ENCODE results near the gene CRNN.

Gene CRNN

DNA sequence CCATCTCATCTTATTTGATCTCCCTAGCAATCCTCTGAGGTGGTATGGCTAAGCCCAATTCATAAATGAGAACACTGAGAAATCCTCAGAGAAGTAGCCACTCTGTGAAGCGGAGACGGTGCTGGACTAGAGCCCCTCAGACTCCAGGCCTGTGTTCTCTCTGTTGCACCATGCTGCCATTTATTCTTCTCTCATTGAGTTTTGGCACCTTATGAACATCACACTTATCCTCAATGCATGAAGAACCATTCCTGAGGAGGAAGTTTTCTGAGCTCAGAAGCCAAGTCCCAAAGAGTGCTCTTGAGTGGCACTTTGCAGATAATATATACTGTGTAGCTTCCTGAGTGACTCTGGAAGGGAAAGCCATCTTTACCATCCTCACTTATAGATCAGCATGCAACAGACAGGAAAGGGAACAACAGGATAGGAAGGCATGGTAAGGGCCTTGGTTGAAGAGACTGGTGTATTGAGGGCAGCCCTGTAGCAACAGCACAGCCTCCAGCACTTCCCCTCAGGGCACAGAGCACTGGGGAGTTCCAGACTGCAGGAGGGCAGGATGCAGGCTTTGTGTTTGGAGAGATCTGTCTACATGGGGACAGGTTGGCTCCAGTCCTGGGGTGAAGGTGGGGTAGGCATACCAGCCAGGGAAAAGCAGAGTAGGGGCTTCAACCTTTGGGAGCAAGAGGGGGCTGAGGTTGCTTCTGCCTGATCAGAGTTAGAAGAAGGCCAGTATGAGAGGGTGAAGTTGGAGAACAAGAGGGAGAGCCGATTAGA is 1.6 kb upstream of the CRNN start:
- no peak for DNase-seq

DNA sequence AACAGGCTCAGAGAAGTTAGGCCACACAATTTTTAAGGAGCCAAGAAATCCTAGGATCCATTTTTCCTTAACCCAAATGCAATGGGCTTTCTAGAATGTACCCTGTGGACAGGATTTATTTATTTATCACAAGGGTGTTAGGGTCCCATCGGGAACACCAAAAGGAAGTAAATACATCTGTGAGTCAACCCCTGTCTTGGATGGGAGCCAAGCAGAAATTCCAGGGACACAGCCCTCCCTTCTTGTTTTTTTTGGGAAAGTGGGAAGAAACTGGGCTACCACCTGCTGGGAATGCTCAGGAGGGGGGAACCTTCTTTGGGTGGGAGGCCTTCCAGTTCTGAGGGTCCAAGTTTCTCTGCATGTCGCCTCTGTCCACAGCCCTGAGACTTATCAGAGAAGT is 1.3 kb downstream of the CRNN start:
- no peak for DNase-seq

DNA sequence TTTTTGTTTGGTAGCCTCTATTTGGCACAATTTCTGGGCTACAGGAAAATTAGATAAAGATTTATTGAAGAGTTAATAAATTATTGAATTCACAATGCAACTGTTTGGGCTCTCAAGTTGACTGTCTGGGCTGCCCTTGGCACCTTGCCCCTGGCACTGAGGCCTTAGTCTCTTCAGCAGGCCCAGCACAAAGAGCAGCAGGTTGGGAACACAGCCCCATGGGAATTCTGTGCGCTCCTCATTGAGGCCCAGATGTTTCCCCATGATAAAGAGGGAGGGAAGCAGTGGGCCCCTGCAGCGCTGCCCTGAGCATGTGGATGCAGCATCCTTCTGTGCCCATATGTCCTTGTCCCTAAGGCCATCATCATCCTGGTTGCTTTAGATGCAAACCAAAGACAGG is 2.9 kb downstream of the CRNN start:
- no peak for DNase-seq

DNA sequence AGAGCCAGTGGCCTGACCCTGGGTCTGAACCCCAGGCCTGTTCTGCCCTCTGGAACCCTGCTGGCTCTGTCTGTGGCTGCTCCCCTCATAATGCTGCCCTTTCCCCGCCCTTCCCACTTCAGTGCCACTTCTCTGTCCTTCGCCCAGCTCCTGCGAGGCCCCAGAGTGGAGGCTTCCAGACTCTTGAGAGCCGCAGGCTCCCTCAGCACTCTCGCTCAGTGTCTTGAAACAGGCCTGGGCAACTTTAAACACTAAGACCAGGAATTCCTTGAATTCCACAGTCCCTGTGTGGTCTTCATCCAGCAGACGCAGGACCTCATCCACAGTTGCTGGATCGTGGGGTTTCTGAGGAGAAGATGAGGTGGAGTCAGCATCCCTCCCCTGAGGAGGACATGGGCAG is 3.5 kb downstream of the CRNN start:
- no peak for DNase-seq

DNA sequence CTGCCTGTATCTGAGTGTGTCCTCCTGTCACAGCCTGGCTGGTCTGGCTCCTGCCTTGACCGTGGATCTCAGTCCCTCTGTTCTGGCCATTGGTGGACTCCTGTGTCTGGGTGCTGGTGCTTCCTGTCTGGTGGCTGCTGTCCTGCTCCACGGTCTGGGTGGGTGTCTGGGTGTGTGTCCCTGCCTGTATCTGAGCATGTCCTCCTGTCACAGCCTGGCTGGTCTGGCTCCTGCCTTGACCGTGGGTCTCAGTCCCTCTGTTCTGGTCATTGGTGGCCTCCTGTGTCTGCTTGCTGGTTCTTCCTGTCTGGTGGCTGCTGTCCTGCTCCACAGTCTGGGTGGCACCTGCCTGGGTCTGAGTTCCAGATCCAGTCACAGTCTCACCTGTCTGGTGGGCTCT is 4.0 kb downstream of the CRNN start:
- no peak for DNase-seq

DNA sequence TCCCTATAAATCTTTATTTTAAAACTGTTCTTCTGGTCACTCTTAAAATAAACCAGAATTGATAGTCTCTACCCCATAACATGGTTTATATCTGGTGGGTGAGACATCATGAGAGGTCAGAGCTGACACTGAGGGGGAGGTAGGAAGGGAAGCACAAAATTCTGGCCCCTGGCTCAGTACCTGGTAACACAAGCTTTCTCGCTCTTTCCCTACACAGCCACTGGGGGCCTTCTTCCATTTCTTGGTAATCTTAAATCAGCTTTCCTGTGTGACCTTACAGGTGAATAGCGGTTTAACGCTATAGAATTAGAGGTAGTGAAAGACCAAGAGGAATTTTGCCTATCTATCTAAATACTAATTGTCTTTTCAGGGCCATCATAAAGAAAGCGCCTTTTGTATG is 5.4 kb downstream of the CRNN start:
- no peak for DNase-seq

DNA sequence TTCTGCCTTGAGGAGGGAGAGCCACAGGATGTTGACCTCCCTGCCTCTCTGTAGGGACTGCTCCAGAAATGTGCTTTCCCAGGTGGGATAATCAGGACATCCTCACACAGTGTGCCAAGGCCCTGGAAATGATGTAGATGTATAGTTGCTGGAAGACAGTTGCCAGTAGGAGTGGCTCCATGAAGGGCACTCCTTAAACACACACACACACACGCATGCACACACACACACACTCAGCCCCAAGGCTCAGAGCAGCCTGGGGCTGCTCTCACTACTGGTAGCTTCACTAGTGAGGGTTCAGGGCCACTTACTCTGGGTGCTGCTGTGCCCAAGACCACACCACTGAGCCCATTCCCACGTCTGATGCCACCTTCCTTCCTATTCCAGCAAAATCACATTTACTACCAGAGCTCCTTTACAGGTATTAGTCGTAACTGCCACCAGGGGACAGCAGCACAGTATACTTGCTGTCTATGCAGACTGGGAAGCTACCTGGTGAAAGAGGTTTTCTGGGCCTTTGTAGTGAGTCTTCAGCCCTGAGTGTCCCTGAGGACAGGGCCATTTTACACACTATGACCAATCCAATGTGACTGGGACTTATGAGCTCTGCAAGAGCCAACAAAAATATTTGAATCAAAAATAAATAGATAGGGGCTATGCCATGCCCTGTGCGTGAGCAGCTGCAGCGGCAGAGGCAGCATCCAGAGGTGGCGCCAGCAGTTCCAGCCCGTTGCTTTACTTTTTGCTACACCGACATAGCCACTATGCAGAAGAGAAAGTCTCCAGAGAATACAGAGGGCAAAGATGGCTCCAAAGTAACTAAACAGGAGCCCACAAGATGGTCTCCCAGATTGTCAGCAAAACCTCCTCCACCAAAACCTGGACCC is 15.0 kb downstream of the CRNN start:
- no peak for DNase-seq

DNA sequence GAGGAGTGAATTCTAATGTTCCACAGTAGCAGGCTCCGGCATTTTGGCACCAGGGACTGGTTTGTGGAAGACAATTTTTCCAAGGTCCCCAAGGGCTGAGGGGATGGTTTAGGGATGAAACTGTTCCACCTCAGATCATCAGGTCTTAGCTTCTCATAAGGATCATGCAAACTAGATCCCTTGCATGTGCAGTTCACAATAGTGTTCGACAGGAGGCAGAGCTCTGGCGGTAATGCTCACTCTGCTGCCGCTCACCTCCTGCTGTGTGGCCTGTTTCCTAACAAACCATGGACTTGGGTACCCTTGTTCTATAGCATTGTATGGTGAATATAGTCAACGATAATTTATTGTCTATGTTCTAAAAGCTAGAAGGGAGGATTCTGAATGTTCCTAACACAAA is 16.6 kb downstream of the CRNN start:
- DNase-seq: no peak

DNA sequence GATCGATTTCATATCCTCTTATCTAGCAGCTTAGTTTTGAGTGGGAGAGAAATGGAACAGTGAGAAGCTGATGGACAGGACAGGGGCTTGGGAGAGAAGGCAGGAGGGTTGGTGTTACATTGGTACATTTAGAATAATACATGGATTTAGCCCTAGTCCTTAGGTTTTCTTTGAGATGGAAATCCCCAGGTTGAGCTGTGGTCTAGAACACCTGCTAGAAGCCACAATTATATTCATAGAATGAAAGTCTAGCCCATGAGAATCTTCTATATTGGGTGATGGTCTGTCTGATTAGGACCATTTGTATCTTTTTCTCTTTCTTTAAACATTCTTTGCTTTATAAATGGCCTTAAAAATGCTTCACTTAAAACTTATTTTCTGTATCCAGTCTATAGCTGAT is 19.9 kb downstream of the CRNN start:
- no peak for DNase-seq

DNA sequence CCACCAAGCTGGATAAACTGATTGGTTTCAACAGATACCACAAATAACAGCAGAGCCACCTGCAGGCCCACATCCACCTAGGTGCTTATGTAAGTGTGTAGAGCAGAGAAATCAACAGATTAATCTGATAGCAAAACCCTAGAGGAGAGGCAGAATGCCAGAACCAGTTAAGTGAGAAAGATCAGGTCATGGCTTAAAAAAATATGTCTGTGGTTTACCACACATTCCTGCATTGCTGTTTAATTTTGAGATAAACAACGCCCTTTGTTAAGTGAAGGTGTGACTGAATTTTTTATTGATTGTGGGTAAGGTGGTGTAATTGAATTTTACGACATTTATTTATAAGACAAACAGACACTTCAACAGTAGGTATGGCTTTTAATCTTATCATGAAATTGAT is 21.2 kb downstream of the CRNN start:
- DNase-seq: no peak

DNA sequence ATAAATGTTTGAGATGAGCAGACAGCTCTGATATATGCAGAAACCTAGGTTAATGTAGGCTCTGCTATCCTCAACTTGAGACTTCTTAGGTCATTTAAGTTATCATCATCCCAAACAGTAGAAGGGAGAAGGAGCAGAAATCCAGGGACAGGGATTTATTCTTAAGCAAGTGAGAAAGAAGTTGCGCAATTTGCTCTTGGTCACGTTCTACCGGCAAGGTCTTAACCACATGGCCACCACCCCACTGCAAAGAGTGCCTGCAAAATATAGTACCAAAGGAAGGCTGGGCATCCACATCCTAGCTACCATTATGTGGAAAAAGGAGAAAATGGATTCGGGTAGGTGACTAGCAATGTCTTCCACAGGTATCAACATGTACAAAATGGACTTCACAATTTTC is 25.2 kb downstream of the CRNN start:
- no peak for DNase-seq

DNA sequence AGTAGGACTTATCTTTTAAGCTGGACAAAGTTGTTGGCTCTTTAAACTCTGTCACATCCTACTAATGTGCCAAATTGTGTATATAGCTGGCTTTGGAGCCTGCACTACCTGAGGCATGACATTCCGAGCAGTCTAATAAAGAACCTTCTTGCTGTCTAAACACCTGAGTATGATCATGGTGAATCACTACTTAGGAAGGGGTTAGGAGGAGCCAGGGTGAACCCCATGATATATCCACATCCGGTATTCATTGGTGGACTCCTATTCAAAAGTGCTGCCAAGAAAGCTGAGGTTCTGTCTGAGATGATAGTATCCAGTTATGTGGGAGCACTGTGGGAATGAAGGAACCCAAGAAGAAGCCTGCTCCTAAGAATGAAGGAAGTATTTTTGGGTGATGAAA is 27.1 kb downstream of the CRNN start:
- DNase-seq: no peak

DNA sequence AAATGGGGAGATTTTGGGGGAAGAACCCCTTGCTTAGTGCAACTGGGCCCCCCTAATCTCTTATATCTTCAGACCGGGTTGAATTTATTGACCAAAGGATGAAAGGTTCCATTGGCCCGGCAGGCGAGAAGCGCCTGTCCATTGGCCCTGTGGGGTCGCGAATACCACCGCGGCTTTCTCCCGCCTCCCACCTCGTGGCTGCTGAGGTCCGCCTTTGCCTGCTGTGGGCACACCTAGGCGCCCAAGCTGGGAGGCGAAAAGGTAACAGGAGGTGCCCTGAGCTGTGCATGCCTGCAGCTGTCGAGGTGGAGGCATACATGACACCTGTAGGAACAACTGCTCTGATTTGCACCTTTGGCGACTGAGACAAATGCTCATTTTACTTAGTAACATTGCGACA is 33.1 kb downstream of the CRNN start:
- no peak for DNase-seq

DNA sequence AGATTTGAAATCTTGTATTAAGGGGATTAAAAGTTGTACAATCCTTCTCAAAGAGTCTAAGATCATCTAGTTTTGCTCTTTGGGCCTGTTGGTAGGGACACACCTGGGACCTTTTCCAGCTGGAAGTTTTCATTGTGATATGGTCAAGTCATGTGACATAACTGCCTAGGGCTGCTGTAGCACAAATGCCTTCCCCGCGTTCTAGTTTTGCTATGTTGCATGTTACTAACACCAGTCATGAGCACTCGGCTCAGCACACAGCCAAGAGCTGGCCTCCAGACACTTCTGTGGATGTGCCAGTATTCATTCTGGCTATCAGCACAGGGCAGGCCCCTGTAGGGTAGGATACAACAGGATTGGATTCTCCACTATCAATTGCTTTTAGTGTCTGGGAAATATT is 39.6 kb downstream of the CRNN start:
- no peak for DNase-seq

DNA sequence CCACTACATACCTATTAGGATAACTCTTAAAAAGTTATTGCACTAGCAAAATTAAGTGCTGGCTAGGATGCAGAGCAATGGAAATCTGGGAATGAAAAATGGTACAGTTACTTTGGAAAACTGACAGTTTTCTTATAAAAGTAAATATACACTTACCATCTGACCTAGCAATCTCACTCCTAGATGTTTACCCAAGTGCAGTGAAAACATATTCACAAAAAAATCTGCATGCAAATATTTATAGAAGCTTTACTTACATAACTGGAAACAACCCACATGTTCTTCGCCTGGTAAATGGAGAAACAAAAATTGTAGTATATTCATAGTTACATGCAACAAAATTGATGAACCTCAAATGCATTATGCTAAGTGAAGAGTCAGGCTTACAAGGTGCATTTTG is 41.4 kb downstream of the CRNN start:
- DNase-seq: no peak

DNA sequence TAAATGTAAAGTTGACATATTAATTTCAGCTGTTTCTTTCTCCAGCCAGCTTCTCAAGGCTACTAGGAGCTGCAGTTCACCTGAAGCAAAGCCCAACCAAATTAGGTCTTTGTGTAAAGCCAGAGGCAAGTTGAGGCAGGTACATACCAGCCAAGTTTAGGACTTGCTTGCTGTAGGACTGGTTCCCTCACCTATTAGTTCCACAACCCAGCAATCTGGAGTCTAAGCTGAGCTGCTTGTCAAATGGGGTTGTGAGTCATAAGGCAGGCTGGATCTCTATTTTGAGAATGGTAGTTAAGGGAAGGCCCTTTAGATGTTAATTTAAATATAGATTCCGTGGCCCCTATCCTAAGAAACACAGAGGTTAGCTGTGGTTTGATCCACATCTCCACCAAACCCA is 46.6 kb downstream of the CRNN start:
- DNase-seq: no peak

DNA sequence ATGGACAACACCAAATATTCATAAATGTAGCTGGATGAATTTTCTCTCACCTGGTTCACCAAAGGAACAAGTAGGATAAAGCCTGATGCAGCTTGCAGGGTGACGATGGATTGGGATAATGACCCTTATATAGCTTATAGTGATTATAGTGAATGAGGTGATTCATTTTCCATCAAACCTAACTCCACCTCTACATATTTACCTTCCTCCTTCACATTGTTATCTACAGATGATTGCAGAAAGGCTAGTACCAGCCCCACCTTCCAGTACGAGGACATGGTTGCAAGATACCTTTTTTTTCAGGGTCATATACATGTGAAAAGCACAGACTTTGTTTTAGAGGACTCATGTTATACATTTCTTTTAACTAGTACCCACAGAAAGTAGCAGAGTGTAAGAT is 54.2 kb downstream of the CRNN start, which contains the start of gene FLG2:
Gene FLG2 (minus strand): TSS at position 101 of the 400 bp plus-strand sequence. CDS start 1,122 bp downstream, outside the sequence.
- no peak for DNase-seq
